ENCODE data around the gene CNTN5.
"Not testable (repeated sequence)": the region's sequence is repeated elsewhere in the genome, so short reads cannot be mapped to it uniquely, and the experiment has no call there.

CNTN5 gene

GRCh38 chr11:99020352-99021225 lies at the start of gene CNTN5:
Gene CNTN5, plus strand, starts transcription at chr11:99020949.
- DNase-seq (ENCODE audit: low spot score) = no peak

GRCh38 chr11:98979205-98979604 lies 41.5 kb upstream of the CNTN5 start:
- DNase-seq (ENCODE audit: low spot score) = no peak

DNA sequence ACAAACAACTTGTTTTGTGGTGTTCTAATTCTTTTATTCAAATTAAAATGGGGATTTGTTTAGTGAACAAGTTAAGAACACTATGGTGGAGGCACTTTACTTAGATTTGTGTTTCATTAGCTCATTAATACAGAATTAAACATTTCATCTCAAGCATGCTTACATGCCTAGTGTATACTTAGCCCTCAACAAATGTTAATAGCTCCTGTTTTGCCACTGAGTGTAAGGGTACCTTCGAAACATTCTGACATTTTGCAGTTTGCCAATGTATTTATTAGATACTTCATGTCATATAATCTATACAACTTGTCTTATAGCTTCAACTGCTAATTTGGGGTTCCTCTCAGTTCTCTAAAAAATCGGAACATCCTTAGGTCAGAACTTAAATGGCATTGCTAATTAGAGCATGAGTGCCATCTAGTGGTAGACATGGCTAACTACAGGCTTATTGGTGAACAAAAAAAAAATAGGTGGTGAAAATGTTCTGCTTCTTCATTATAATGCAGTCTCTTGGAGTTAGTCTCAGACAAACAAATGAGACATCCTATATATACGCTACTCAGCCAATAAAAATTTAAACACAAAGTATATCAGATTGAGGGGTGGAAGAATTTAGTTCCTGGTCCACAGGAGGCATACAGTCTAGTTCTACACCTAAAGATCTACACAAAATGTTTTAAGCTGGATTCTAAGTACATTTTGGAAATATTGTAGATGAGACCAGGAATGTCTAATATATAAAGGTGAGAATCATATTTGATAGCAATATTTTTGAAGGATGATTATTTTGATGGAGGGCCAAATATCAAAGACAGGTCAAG lies 4.9 kb upstream of the CNTN5 start:
- DNase-seq (ENCODE audit: low spot score) = no peak

DNA sequence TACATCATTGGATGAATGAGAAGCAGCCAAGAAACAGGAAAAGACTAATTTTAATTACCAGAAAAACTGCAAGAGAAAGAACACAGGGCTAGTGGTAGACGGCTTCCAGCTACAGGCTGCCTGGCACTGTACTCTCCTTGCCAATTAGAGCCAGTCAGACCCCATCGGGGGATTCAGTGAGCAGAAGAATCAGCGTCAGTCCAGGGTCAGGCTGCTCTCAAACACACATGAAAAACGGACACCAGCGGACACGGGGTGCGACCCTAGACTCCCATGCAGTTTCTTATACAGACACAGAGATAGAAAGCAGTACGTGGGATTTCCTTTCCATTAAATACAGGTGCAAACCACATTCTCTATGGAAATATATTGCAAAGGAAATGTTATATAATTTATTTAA lies 1.1 kb upstream of the CNTN5 start:
- DNase-seq (ENCODE audit: low spot score) = no peak

DNA sequence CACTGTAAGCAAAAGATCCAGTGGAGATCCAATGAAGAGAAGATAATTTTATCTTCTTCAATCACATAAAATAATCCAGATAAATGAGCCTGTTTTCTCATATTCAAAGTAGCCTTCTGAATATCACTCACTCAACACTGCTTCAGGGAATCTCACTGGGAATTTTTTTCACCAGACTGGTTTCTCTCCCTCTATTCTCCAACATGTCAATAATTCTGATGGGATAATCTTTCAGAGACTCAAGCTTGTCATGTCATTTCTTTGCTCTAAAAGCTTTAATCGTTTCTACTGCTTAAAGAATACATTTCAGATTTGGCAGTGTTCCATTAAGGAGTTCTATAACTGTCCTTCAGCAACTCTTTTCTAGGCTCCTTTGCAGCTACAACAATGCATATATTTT lies 16.3 kb downstream of the CNTN5 start:
- no peak for DNase-seq (ENCODE audit: low spot score)

GRCh38 chr11:99063331-99063730 lies 42.6 kb downstream of the CNTN5 start:
- DNase-seq (ENCODE audit: low spot score) = no peak

GRCh38 chr11:99065121-99065520 lies 44.4 kb downstream of the CNTN5 start:
- DNase-seq (ENCODE audit: low spot score) = no peak

GRCh38 chr11:99066618-99067317 lies 46.0 kb downstream of the CNTN5 start:
- DNase-seq (ENCODE audit: low spot score) = no peak

GRCh38 chr11:99068832-99069231 lies 48.1 kb downstream of the CNTN5 start:
- DNase-seq (ENCODE audit: low spot score) = no peak

DNA sequence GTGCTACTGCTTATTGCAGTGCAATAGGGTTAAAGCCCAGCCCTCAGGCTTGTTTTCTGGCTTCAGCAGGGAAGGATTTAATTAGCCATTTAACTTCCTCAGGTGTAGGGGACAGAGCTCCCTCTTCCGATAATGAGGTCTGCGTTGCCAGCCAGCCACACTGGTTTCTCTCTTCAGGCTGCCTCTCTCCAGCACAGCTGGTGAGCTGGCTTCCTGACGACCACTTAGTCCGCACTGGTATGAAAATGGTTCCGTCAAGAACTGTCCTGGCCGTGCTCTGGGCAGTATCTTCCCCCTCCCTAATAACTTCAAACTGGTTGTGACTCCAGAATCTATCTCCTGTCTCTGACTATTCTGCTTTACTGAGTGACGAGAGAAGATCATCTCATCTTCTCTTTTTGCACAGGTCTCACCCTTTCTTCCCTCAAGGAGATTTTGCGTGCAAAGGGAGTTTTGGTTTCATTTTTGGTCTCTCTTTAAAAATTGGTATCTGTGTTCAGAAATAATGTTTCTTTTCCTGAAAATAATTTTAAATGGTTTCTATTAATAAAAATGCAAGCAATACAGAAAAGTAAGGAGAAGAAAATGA lies 49.2 kb downstream of the CNTN5 start:
- no peak for DNase-seq (ENCODE audit: low spot score)

DNA sequence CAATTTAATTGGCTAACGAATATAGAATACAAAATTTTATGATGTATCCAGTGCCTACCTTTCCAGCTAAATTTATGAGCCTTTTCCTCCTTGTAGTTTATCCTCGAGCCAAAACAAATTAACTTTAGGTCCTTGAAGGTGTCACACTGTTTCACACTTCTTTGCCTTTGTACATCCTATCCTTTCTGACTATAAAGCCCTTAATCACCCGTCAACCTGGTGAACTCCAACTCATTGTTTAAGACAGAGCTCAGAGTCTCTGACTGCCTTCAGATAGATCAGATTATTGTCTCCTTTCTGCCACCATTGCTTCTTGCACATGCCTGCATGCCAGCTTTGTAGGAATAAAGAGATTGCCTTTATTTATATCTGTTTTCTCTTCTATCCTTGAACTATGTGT lies 58.8 kb downstream of the CNTN5 start:
- no peak for DNase-seq (ENCODE audit: low spot score)

DNA sequence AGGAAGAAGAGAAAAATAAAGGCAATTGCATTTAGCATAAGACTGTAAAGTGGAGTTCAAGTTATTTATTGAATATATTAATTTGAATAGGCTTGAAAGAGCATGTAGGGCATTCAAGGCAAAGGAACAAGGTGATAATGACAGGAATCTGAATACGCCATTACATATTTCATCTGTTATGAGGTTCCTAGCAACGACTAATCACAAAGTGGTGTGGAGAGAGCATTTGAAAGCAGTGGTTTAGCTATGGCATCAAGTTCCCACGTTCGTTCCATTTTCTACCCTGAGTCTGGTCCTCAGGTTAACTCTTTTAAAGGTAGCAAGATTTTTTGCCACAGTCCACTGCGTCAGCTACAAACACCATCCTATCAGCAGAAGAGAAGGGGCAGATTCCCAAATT lies 59.4 kb downstream of the CNTN5 start:
- no peak for DNase-seq (ENCODE audit: low spot score)

DNA sequence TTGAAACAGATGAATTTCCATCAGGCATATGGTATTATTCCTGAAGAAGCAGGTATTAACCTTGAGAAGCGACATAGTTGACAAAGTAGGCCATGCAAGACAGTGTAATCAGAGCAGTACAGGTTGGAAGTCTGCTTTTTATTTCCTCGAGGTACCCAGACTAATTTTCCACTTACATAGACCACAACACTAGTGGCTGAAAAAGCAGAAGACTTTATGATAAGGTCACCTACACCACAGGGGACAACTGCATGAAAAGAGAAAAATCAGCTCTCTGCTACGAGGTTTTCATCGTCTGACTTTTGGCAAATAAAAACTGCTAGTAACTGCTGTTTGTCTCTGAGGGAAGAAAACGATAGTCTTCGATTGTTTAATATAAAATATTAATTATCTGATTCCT lies 77.5 kb downstream of the CNTN5 start:
- no peak for DNase-seq (ENCODE audit: low spot score)

- DNase-seq (ENCODE audit: low spot score) = no peak
These were observed 78.0 kb downstream of the CNTN5 start for GRCh38 chr11:99098751-99099150.

- DNase-seq (ENCODE audit: low spot score) = no peak
These were observed 96.9 kb downstream of the CNTN5 start for GRCh38 chr11:99117603-99118002.

GRCh38 chr11:99133862-99134261 lies 113.1 kb downstream of the CNTN5 start:
- not testable (repeated sequence) for DNase-seq (ENCODE audit: low spot score)

GRCh38 chr11:99135508-99135907 lies 114.8 kb downstream of the CNTN5 start:
- no peak for DNase-seq (ENCODE audit: low spot score)

DNA sequence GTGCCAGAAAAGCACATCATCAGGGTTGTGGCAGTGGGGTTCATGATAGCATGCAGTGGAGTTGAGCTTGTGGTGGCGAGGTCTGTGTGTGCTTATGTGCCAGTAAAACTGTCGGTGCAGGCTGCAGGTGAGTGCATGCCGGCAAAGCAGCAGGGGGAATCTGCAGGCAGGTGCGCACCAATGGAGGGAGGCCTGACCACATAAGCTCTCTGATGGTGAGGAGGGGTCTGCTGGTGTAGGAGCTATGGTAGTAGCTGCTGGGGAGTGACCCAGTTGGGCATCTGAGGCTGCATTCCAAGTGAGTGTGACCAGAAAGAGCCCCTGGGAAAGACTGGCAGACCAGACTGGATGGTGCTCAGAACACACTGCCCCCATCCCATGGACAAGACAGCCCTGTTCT lies 121.5 kb downstream of the CNTN5 start:
- no peak for DNase-seq (ENCODE audit: low spot score)

DNA sequence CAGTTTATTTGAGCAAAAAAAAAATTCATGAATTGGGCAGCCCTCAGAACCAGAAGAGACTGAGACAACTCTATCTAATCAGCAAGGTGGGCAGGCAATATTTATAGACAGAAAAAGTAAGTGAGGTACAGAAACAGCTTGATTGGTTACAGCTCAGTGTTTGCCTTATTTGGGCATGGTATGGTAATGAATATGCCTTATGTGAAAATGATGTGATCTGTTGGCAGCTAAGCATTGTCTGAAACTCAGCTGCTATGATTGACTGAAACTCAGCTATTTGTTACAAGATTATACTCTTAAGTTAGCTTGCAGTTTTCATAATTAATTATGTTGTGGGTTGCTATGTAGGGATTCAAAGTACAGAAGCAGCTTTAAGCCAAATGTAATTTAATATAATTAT lies 127.6 kb downstream of the CNTN5 start:
- DNase-seq (ENCODE audit: low spot score) = no peak

- DNase-seq (ENCODE audit: low spot score) = no peak
These were observed 133.5 kb downstream of the CNTN5 start for GRCh38 chr11:99154277-99154676.

DNA sequence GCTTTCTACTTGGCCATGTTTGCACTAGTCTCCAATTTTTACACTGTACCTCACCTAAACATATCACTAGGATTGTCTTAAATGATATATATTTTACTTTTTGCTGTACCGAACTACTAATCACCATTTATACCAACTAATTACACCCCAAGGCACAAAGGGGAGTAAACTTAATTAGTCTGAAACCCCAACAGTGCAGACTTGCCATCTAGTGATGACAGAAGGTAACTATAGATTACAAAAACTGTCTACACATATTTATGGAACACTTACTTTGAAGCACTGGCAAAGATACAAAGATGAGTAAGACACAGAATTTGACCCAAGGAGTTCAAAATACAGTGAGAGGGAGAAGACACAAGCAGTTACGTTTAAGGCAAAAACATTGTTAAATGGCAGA lies 139.7 kb downstream of the CNTN5 start:
- no peak for DNase-seq (ENCODE audit: low spot score)

DNA sequence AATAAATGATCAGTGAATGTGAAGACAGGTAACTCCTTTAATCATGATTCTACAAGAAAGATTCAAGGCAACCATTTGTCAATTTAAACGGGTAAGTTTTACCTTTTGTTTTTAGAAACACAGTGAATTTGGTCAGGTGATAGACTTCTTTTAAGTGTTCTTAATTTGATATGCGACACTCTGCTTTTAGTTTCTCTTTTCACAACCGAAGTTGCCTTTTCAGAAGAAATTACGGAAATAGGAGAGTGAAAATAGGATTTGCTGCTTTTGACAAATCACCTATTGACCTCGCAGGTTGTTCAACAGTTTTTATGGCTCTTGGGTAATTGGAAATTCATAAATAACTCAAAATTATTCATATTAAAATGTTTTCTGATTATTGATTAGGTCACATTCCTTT lies 142.1 kb downstream of the CNTN5 start:
- DNase-seq (ENCODE audit: low spot score) = no peak
